OCI-LY1 (cell line): ENCODE results near the gene SLC2A13.

Experiments used
- H2AFZ ChIP-seq: fragments of 200-600 bp; sonication (generic), shearing (Covaris generic); 2 replicates; pipeline ENCODE4 v1.6.0; 2014; ENCODE audit warnings: antibody characterized with exemption, mild to moderate bottlenecking, low read length
- H3F3A ChIP-seq: fragments of 200-600 bp; sonication (generic), shearing (Covaris generic); 2 replicates; pipeline ENCODE4 v1.6.0; 2014; ENCODE audit warnings: mild to moderate bottlenecking, antibody characterized with exemption, low read length, moderate library complexity; ENCODE audit not compliant: insufficient read depth
- H3K27ac ChIP-seq: fragments of 200-600 bp; sonication (generic); 2 replicates; pipeline ENCODE4 v1.5.1; 2014; ENCODE audit warnings: low read length, mixed run types, mild to moderate bottlenecking, low read depth; ENCODE audit not compliant: poor library complexity, severe bottlenecking
- H3K27me3 ChIP-seq: fragments of 200-600 bp; sonication (generic); 2 replicates; pipeline ENCODE4 v1.6.0; 2014; ENCODE audit warnings: antibody characterized with exemption, mild to moderate bottlenecking, low read length, moderate library complexity; ENCODE audit not compliant: insufficient read depth
- H3K36me3 ChIP-seq: fragments of 200-600 bp; sonication (generic); 2 replicates; pipeline ENCODE4 v1.6.1; 2014; ENCODE audit warnings: mild to moderate bottlenecking, antibody characterized with exemption, low read length, moderate library complexity, mixed read lengths; ENCODE audit not compliant: insufficient read depth
- H3K4me1 ChIP-seq: fragments of 200-600 bp; sonication (generic); 2 replicates; pipeline ENCODE4 v1.5.1; 2014; ENCODE audit warnings: mild to moderate bottlenecking, low read length, moderate library complexity; ENCODE audit not compliant: insufficient read depth, severe bottlenecking
- H3K4me2 ChIP-seq: fragments of 200-600 bp; sonication (generic), shearing (Covaris generic); 2 replicates; pipeline ENCODE4 v1.6.1; 2014; ENCODE audit warnings: low read length
- H3K4me3 ChIP-seq: fragments of 200-600 bp; sonication (generic); 2 replicates; pipeline ENCODE4 v1.5.1; 2014; ENCODE audit warnings: low read length, low read depth, mild to moderate bottlenecking, mixed read lengths; ENCODE audit not compliant: poor library complexity, severe bottlenecking
- H3K79me2 ChIP-seq: fragments of 200-600 bp; shearing (Covaris generic); 2 replicates; pipeline ENCODE4 v1.6.1; 2016; ENCODE audit warnings: mixed run types, low read length, mixed read lengths; ENCODE audit not compliant: insufficient read depth
- H3K9ac ChIP-seq: fragments of 200-600 bp; sonication (generic), shearing (Covaris generic); 2 replicates; pipeline ENCODE4 v1.6.1; 2014; ENCODE audit warnings: mild to moderate bottlenecking, low read length, mixed read lengths
- H3K9me2 ChIP-seq: fragments of 200-600 bp; sonication (generic), shearing (Covaris generic); 2 replicates; pipeline ENCODE4 v1.6.1; 2014; ENCODE audit warnings: low read depth, mild to moderate bottlenecking, low read length, mixed read lengths
- H3K9me3 ChIP-seq: fragments of 200-600 bp; shearing (Covaris generic); 2 replicates; pipeline ENCODE4 v1.6.1; 2014; ENCODE audit warnings: low read length, mixed read lengths
- H4K20me1 ChIP-seq: fragments of 200-600 bp; sonication (generic), shearing (Covaris generic); 2 replicates; pipeline ENCODE4 v1.6.0; 2016; ENCODE audit warnings: mild to moderate bottlenecking, low read length; ENCODE audit not compliant: insufficient read depth
- EZH2 ChIP-seq: fragments of 200-600 bp; sonication (generic), shearing (Covaris generic); IDR thresholded peaks from 2 replicates; pipeline ENCODE4 v1.8.0; 2017; ENCODE audit warnings: borderline replicate concordance, mixed run types, mild to moderate bottlenecking, antibody characterized with exemption, low read length, moderate library complexity, mixed read lengths
- TF ChIP-seq, protein P1 (sequence below): fragments of 200-600 bp; sonication (generic), shearing (Covaris generic); IDR thresholded peaks from 2 replicates; pipeline ENCODE4 v1.5.1; 2017; ENCODE audit warnings: mild to moderate bottlenecking, antibody characterized with exemption, low read length, moderate library complexity, mixed read lengths

SLC2A13 gene

DNA sequence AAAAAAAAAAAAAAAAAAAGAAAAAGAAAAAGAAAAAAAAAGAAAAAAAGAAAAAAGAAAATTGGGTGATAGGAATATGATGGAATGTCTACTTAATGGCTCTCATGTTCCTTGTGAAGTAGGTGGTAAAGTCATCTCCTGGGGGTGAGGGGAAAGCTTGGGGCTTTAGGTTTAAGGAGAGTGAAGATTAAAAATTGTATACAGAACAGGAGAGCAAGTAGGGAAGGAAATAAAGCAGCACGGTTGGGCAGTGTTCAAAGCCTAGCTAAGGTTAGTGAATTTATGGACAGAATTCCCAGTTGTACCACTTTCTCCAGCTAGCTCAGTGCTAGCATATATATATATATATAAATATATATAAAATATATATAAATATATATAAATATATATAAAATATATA lies 40.0 kb upstream of the SLC2A13 start:
- no peaks in the 10 kb centered on the region for H3K36me3 ChIP-seq

DNA sequence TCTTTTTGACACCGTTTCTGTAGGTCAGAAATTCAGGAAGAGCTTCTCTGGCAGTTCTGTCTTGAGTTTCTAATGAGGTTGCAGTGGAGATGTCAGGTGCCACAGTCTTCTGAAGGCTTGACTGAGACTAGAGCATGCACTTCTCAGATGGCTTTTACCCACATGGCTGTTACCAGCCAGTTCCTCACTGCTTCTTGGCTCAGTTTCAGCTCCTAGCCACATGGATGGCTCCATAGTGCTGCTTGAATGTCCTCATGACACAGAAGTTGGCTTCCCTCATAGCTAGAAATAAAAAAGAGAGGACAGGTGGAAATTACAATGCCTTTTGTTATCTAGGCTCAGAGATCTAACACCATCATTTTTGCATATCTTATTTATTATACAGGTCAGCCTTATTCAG lies 38.1 kb upstream of the SLC2A13 start:
- TF ChIP-seq, protein P1, sequence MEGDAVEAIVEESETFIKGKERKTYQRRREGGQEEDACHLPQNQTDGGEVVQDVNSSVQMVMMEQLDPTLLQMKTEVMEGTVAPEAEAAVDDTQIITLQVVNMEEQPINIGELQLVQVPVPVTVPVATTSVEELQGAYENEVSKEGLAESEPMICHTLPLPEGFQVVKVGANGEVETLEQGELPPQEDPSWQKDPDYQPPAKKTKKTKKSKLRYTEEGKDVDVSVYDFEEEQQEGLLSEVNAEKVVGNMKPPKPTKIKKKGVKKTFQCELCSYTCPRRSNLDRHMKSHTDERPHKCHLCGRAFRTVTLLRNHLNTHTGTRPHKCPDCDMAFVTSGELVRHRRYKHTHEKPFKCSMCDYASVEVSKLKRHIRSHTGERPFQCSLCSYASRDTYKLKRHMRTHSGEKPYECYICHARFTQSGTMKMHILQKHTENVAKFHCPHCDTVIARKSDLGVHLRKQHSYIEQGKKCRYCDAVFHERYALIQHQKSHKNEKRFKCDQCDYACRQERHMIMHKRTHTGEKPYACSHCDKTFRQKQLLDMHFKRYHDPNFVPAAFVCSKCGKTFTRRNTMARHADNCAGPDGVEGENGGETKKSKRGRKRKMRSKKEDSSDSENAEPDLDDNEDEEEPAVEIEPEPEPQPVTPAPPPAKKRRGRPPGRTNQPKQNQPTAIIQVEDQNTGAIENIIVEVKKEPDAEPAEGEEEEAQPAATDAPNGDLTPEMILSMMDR = no peak
- no peak for TF ChIP-seq EZH2
- H3K79me2 ChIP-seq = no peaks in the 10 kb centered on the region
- H3K27me3 ChIP-seq = no peaks in the 10 kb centered on the region
- no peaks in the 10 kb centered on the region for H3F3A ChIP-seq
- H4K20me1 ChIP-seq = no peaks in the 10 kb centered on the region
- no peaks in the 10 kb centered on the region for H3K36me3 ChIP-seq
- H3K9me2 ChIP-seq = no peaks in the 10 kb centered on the region
- H3K4me2 ChIP-seq = no peak overlapping the region
- H3K9me3 ChIP-seq = no peaks in the 10 kb centered on the region
- no peak overlapping the region for H3K27ac ChIP-seq
- peak overlapping the region; percentile 48; the same call in 1 of the 2 replicates for H2AFZ ChIP-seq
- no peak overlapping the region for H3K4me3 ChIP-seq
- H3K4me1 ChIP-seq = no peaks in the 10 kb centered on the region
- no peak overlapping the region for H3K9ac ChIP-seq

More for the DNA sequence above, 40.0 kb upstream of the SLC2A13 start:
- H3K27me3 ChIP-seq = no peaks in the 10 kb centered on the region
- H3K9me3 ChIP-seq = no peaks in the 10 kb centered on the region
- H2AFZ ChIP-seq = no peak overlapping the region
- H3K4me1 ChIP-seq = no peaks in the 10 kb centered on the region
- no peaks in the 10 kb centered on the region for H3K9me2 ChIP-seq
- TF ChIP-seq, protein P1 = no peak
- no peak for TF ChIP-seq EZH2
- no peak overlapping the region for H3K27ac ChIP-seq
- no peak overlapping the region for H3K4me2 ChIP-seq
- H3K79me2 ChIP-seq = no peaks in the 10 kb centered on the region
- H3K4me3 ChIP-seq = no peak overlapping the region
- H3K9ac ChIP-seq = no peak overlapping the region
- no peaks in the 10 kb centered on the region for H4K20me1 ChIP-seq
- H3F3A ChIP-seq = no peaks in the 10 kb centered on the region

DNA sequence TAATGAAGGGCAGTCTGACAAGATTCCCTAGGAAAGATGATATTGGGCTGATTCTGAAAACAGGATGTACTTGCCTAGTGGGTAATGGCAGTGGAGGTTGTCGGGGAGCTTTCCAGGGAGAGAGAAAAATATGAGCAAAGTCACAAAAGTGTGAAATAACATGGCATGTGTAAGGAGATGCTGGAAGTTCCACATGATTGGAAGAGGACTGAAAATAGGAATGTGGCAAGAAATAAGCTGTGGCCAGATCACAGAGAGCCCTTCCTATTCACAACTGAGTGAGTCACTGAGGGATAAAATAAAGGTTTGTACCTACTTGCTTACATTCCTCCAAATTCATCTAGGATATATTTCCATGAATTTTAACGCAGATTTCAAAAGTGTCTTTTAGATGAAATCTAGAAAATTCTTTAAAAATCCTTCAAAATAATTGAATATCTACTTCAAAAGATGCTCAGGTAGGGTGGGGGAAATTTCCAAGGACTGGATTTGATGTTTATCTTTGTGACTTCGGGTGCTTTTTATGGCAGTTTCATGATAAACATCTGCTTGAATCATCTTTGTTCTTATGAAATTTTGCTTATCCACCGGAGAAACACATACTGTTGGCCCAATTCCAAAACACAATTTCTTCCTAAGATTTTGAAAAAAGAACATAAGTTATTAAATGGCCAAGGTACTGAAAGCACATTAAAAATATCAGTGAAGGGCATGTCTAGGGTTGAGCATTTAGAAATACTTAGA lies 36.3 kb upstream of the SLC2A13 start:
- H3K4me1 ChIP-seq = peaks cover 6% of the 10 kb centered on the region
- no peaks in the 10 kb centered on the region for H3K27me3 ChIP-seq
- H4K20me1 ChIP-seq = no peaks in the 10 kb centered on the region
- H3F3A ChIP-seq = no peaks in the 10 kb centered on the region
- no peak overlapping the region for H3K9ac ChIP-seq
- H3K4me3 ChIP-seq = no peak overlapping the region
- H3K9me3 ChIP-seq = no peaks in the 10 kb centered on the region
- TF ChIP-seq, protein P1 = no peak
- TF ChIP-seq EZH2 = no peak
- no peak overlapping the region for H3K27ac ChIP-seq
- H3K36me3 ChIP-seq = no peaks in the 10 kb centered on the region
- H3K9me2 ChIP-seq = no peaks in the 10 kb centered on the region
- H2AFZ ChIP-seq = no peak overlapping the region
- no peaks in the 10 kb centered on the region for H3K79me2 ChIP-seq
- H3K4me2 ChIP-seq = no peak overlapping the region
